GM12878 (cell line): ENCODE results near the gene PLBD1. TPM values are rescaled to one million over a fixed set of nuclear protein-coding genes. Genes with fewer than 3 reads are reported as not detected.

Experiments used
- ATAC-seq: fragments of 200-7000 bp; cut with Tn5 transposase; 3 replicates; pipeline ENCODE4 v1.9.1; 2020; ENCODE audit warnings: mild to moderate bottlenecking, moderate library complexity
- BruUV-seq: library from RNA; stranded (reverse); fragments of 400-500 nt; replicated peaks from 2 replicates; lab custom pipeline; 2021; lab: Mats Ljungman, UMichigan
- CTCF ChIA-PET: fragments of 300-600 bp; sonication (Branson Sonifier 250); formaldehyde crosslinking; extraction: SDS; loops from one replicate; lab custom pipeline; 2021; ENCODE audit warnings: inconsistent platforms; lab: Yijun Ruan, JAX
- POLR2A ChIA-PET: fragments of 350-600 bp; formaldehyde crosslinking; extraction: SDS; loops from one replicate; lab custom pipeline; 2021; ENCODE audit warnings: inconsistent platforms; lab: Charles Lee
- RAD21 ChIA-PET: fragments of 300-600 bp; sonication (Branson Sonifier 250); formaldehyde crosslinking; loops from one replicate; lab custom pipeline; 2023; ENCODE audit warnings: antibody characterized with exemption; ENCODE audit not compliant: unreplicated experiment; lab: Charles Lee
- SMC1A ChIA-PET: fragments of 300-600 bp; sonication (Branson Sonifier 250); formaldehyde crosslinking; loops from one replicate; lab custom pipeline; 2023; ENCODE audit not compliant: unreplicated experiment, uncharacterized antibody; lab: Charles Lee
- DNase-seq: peaks from one replicate; pipeline ENCODE4 v3.0.0-alpha.2; 2011; ENCODE audit warnings: low read depth, low spot score
- FAIRE-seq: peaks from 3 replicates; lab custom pipeline; 2011; peaks lifted over from hg19 to GRCh38; lab: Jason Lieb, UNC
- H2AFZ ChIP-seq: 2 replicates; pipeline ENCODE4 v1.6.0; 2011; ENCODE audit warnings: low read depth, low read length, control low read depth; ENCODE audit not compliant: control insufficient read depth
- H3K27ac ChIP-seq: 2 replicates; pipeline ENCODE4 v1.5.1; 2011; ENCODE audit warnings: control low read depth; ENCODE audit not compliant: control insufficient read depth, insufficient read depth
- H3K27me3 ChIP-seq, 2 experiments: replicated peaks in 1 of 2; 2 replicates each; pipeline versions ENCODE4 v1.6.0 to v1.6.1; 2011; ENCODE audit warnings: low read length in 1 of 2; ENCODE audit not compliant: control insufficient read depth in 2 of 2, insufficient read depth in 2 of 2
- H3K36me3 ChIP-seq, 2 experiments: 2 replicates each; pipeline ENCODE4 v1.5.1; 2011; ENCODE audit warnings: low read length in 1 of 2; ENCODE audit not compliant: control insufficient read depth in 2 of 2, insufficient read depth in 2 of 2
- H3K4me1 ChIP-seq: 2 replicates; pipeline ENCODE4 v1.6.1; 2011; ENCODE audit warnings: mild to moderate bottlenecking, low read length, moderate library complexity, mixed read lengths; ENCODE audit not compliant: control insufficient read depth, insufficient read depth
- H3K4me2 ChIP-seq: 2 replicates; pipeline ENCODE4 v1.6.0; 2011; ENCODE audit warnings: control low read depth; ENCODE audit not compliant: control insufficient read depth, insufficient read depth
- H3K4me3 ChIP-seq: fragments of 200-600 bp; sonication (generic); 2 replicates; pipeline ENCODE4 v1.5.1; 2016
- H3K79me2 ChIP-seq: 2 replicates; pipeline ENCODE4 v1.6.0; 2011; ENCODE audit warnings: low read length; ENCODE audit not compliant: control insufficient read depth, insufficient read depth
- H3K9ac ChIP-seq: 2 replicates; pipeline ENCODE4 v1.8.0; 2011; ENCODE audit warnings: low read length, control low read depth, mixed read lengths; ENCODE audit not compliant: control insufficient read depth, insufficient read depth
- H3K9me3 ChIP-seq: replicated peaks from 3 replicates; pipeline ENCODE4 v1.5.1; 2011; ENCODE audit warnings: mild to moderate bottlenecking, low read length; ENCODE audit not compliant: control insufficient read depth, insufficient read depth
- H4K20me1 ChIP-seq: 2 replicates; pipeline ENCODE4 v1.6.0; 2011; ENCODE audit not compliant: control insufficient read depth, insufficient read depth
- CHD1 ChIP-seq: IDR thresholded peaks from 2 replicates; pipeline ENCODE4 v1.6.1; 2012; ENCODE audit warnings: low read depth, low read length, improper control_type of control experiment
- JUNB ChIP-seq: IDR thresholded peaks from 2 replicates; pipeline ENCODE4 v1.6.1; 2016; ENCODE audit warnings: antibody characterized with exemption, mild to moderate bottlenecking
- MEF2B ChIP-seq: fragments of 450-650 bp; IDR thresholded peaks from 2 replicates; pipeline ENCODE4 v1.6.1; 2018; ENCODE audit warnings: mild to moderate bottlenecking, moderate library complexity; ENCODE audit not compliant: partially characterized antibody, poor library complexity, severe bottlenecking
- POLR2AphosphoS5 ChIP-seq: IDR thresholded peaks from 2 replicates; pipeline ENCODE4 v1.6.1; 2011; ENCODE audit warnings: mild to moderate bottlenecking, low read length, inconsistent platforms
- PRDM15 ChIP-seq: fragments of 450-650 bp; formaldehyde crosslinking; IDR thresholded peaks from 2 replicates; pipeline ENCODE4 v1.4.0; 2020; ENCODE audit warnings: mild to moderate bottlenecking, moderate library complexity
- YY1 ChIP-seq: IDR thresholded peaks from 2 replicates; pipeline ENCODE4 v1.6.1; 2011; ENCODE audit warnings: low read depth, mild to moderate bottlenecking, low read length
- ZNF217 ChIP-seq: fragments of 450-650 bp; IDR thresholded peaks from 2 replicates; pipeline ENCODE4 v1.6.1; 2017; ENCODE audit warnings: antibody characterized with exemption, mild to moderate bottlenecking
- WGBS: methylation state at CpG from one replicate; pipeline ENCODE4 v1.1.6; 2016; ENCODE audit warnings: low lambda C conversion rate; ENCODE audit not compliant: insufficient replicate concordance, insufficient coverage; ENCODE audit errors: missing lambda C conversion rate; 5-methylcytosine and 5-hydroxymethylcytosine counted together
- in situ Hi-C: fragments of 300-500 bp; cut with MboI; formaldehyde crosslinking; loops from 9 replicates; pipeline ENCODE4 v1.14.3; 2018; ENCODE audit warnings: mixed read lengths
- intact Hi-C: fragments of 100-400 bp; cut with micrococcal nuclease; formaldehyde crosslinking; loops from one replicate; pipeline ENCODE4 v1.14.2; 2022; ENCODE audit not compliant: unreplicated experiment
- polyA plus RNA-seq, 11 experiments: library from polyadenylated mRNA; depleted of rRNA in 4 of 11; unstranded in 6 of 11; stranded (reverse) in 5 of 11; fragments of >200 nt; fragmentation: Nextera tagmentation in 4 of 11; fragmentation: Illumina TruSeq in 1 of 11; extraction: Ambion mirVana in 4 of 11; extraction: Trizol in 1 of 11; gene quantifications; 1 replicate in 1 of 11; 2 replicates in 10 of 11; pipeline versions ENCODE4 v1.2.1 to v1.2.3, GENCODE V29; 2011 to 2016; ENCODE audit warnings: inconsistent platforms in 2 of 11, missing spikeins in 2 of 11, low read depth in 1 of 11
- total RNA-seq, 4 experiments: library from RNA; depleted of rRNA in 3 of 4; stranded (reverse); fragments of >200 nt in 3 of 4; fragmentation: Illumina TruSeq in 1 of 4; extraction: Trizol in 1 of 4; gene quantifications; 2 replicates each; pipeline versions ENCODE4 v1.2.1 to v1.2.3, GENCODE V29; 2013 to 2021
- TF ChIP-seq, protein P1 (sequence below): fragments of 450-650 bp; IDR thresholded peaks from 2 replicates; pipeline ENCODE4 v1.6.1; 2016; ENCODE audit warnings: mild to moderate bottlenecking
- TF ChIP-seq, protein P2 (sequence below): IDR thresholded peaks from 2 replicates; pipeline ENCODE4 v1.6.1; 2012; ENCODE audit warnings: improper control_type of control experiment, low read depth, low read length; ENCODE audit not compliant: insufficient replicate concordance
- TF ChIP-seq, protein P3 (sequence below): fragments of 450-650 bp; formaldehyde crosslinking; IDR thresholded peaks from 2 replicates; pipeline ENCODE4 v1.5.0; 2022; ENCODE audit warnings: mild to moderate bottlenecking, missing genetic modification characterization

PLBD1 gene
- total and polyA plus RNA-seq, 10 of the 15 experiments (the other 5 are each of a cell fraction or from before 2014, with no cell fraction given): 0.19 to 0.54 (median 0.27) TPM; not detected in 1

DNA sequence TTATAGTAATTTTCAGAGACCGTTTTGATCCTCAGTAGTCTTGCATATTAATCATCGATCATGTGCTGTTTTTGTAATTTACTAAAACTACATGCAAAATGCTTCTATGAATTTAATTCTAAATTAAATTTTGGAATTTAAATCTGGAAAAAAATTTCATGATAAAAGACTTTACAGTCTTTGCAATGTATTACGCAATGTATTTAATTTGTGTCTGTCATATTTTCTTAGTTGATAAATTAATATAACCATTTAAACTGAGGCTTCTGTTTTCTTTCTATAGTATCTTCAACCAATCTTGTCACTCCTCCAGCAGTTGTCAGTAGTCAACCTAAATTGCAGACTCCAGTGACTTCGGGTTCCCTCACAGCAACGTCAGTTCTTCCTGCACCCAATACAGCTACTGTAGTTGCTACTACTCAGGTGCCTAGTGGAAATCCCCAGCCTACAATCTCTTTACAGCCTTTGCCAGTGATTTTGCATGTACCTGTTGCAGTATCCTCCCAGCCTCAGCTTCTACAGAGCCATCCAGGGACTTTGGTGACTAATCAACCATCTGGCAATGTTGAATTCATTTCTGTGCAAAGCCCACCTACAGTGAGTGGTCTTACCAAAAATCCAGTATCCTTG is 107.4 kb downstream of the PLBD1 start:
- FAIRE-seq (no peak), DNase-seq (no peak), ATAC-seq (no peak)
- peaks cover 7 to 28% of the 10 kb centered on the region in 2 experiments for H3K36me3 ChIP-seq
- ChIA-PET SMC1A (no interaction called here), RAD21 (no interaction called here), POLR2A (no interaction called here), CTCF (no interaction called here)
- H3K79me2 ChIP-seq: no peaks in the 10 kb centered on the region
- no peaks in the 10 kb centered on the region for H4K20me1 ChIP-seq
- no peak overlapping the region for H3K4me3 ChIP-seq
- WGBS: 85% methylated on average over 5 of the region's 5 CpGs
- no peak overlapping the region for H3K9ac ChIP-seq
- no peaks in the 10 kb centered on the region for H3K4me1 ChIP-seq
- no peak overlapping the region for H3K4me2 ChIP-seq
- H3K27ac ChIP-seq: no peak overlapping the region
- no TSS peak for BruUV-seq
- no peak overlapping the region for H2AFZ ChIP-seq
- no peaks in the 10 kb centered on the region for H3K27me3 ChIP-seq
- in situ Hi-C loops: loop anchor here (25.0 kb wide), 1 partner anchor 223 kb away; no protein-coding TSS in a partner anchor
- intact Hi-C loops: no loop called here
- H3K9me3 ChIP-seq: peaks cover 1% of the 10 kb centered on the region; the same call in 2 of the 3 replicates
- TF ChIP-seq PRDM15 (no peak), ZNF217 (no peak), YY1 (no peak), POLR2AphosphoS5 (no peak), JUNB (no peak), MEF2B (no peak), CHD1 (no peak)
- TF ChIP-seq, protein P1, sequence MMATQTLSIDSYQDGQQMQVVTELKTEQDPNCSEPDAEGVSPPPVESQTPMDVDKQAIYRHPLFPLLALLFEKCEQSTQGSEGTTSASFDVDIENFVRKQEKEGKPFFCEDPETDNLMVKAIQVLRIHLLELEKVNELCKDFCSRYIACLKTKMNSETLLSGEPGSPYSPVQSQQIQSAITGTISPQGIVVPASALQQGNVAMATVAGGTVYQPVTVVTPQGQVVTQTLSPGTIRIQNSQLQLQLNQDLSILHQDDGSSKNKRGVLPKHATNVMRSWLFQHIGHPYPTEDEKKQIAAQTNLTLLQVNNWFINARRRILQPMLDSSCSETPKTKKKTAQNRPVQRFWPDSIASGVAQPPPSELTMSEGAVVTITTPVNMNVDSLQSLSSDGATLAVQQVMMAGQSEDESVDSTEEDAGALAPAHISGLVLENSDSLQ: no peak
- TF ChIP-seq, protein P2, sequence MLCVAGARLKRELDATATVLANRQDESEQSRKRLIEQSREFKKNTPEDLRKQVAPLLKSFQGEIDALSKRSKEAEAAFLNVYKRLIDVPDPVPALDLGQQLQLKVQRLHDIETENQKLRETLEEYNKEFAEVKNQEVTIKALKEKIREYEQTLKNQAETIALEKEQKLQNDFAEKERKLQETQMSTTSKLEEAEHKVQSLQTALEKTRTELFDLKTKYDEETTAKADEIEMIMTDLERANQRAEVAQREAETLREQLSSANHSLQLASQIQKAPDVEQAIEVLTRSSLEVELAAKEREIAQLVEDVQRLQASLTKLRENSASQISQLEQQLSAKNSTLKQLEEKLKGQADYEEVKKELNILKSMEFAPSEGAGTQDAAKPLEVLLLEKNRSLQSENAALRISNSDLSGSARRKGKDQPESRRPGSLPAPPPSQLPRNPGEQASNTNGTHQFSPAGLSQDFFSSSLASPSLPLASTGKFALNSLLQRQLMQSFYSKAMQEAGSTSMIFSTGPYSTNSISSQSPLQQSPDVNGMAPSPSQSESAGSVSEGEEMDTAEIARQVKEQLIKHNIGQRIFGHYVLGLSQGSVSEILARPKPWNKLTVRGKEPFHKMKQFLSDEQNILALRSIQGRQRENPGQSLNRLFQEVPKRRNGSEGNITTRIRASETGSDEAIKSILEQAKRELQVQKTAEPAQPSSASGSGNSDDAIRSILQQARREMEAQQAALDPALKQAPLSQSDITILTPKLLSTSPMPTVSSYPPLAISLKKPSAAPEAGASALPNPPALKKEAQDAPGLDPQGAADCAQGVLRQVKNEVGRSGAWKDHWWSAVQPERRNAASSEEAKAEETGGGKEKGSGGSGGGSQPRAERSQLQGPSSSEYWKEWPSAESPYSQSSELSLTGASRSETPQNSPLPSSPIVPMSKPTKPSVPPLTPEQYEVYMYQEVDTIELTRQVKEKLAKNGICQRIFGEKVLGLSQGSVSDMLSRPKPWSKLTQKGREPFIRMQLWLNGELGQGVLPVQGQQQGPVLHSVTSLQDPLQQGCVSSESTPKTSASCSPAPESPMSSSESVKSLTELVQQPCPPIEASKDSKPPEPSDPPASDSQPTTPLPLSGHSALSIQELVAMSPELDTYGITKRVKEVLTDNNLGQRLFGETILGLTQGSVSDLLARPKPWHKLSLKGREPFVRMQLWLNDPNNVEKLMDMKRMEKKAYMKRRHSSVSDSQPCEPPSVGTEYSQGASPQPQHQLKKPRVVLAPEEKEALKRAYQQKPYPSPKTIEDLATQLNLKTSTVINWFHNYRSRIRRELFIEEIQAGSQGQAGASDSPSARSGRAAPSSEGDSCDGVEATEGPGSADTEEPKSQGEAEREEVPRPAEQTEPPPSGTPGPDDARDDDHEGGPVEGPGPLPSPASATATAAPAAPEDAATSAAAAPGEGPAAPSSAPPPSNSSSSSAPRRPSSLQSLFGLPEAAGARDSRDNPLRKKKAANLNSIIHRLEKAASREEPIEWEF: no peak
- TF ChIP-seq, protein P3, sequence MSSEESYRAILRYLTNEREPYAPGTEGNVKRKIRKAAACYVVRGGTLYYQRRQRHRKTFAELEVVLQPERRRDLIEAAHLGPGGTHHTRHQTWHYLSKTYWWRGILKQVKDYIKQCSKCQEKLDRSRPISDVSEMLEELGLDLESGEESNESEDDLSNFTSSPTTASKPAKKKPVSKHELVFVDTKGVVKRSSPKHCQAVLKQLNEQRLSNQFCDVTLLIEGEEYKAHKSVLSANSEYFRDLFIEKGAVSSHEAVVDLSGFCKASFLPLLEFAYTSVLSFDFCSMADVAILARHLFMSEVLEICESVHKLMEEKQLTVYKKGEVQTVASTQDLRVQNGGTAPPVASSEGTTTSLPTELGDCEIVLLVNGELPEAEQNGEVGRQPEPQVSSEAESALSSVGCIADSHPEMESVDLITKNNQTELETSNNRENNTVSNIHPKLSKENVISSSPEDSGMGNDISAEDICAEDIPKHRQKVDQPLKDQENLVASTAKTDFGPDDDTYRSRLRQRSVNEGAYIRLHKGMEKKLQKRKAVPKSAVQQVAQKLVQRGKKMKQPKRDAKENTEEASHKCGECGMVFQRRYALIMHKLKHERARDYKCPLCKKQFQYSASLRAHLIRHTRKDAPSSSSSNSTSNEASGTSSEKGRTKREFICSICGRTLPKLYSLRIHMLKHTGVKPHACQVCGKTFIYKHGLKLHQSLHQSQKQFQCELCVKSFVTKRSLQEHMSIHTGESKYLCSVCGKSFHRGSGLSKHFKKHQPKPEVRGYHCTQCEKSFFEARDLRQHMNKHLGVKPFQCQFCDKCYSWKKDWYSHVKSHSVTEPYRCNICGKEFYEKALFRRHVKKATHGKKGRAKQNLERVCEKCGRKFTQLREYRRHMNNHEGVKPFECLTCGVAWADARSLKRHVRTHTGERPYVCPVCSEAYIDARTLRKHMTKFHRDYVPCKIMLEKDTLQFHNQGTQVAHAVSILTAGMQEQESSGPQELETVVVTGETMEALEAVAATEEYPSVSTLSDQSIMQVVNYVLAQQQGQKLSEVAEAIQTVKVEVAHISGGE: no peak
